RWPE2 (cell line): ENCODE results near the gene GATA5.

ENCODE experiments used
- ATAC-seq: fragments of 200-7000 bp; cut with Tn5 transposase; 3 replicates; pipeline ENCODE4 v1.9.1; 2021; ENCODE audit warnings: low read depth
- DNase-seq: peaks from one replicate; pipeline ENCODE4 v3.0.0-alpha.2; 2020; ENCODE audit warnings: low spot score
- H3K27ac ChIP-seq: fragments of 450-650 bp; 2 replicates; pipeline ENCODE4 v1.5.1; 2017; ENCODE audit warnings: mild to moderate bottlenecking; ENCODE audit not compliant: poor library complexity, severe bottlenecking
- H3K27me3 ChIP-seq: fragments of 250-450 bp; sonication (Bioruptor Pico); 2 replicates; pipeline ENCODE4 v1.5.1; 2021; ENCODE audit warnings: mild to moderate bottlenecking, moderate library complexity; ENCODE audit not compliant: insufficient read depth, poor library complexity, severe bottlenecking
- H3K36me3 ChIP-seq: fragments of 250-450 bp; sonication (Bioruptor Pico); 2 replicates; pipeline ENCODE4 v1.5.1; 2020; ENCODE audit warnings: low read depth, mild to moderate bottlenecking, moderate library complexity
- H3K4me1 ChIP-seq: fragments of 250-450 bp; sonication (Bioruptor Pico); 2 replicates; pipeline ENCODE4 v1.5.1; 2021; ENCODE audit warnings: mild to moderate bottlenecking, moderate library complexity; ENCODE audit not compliant: insufficient read depth, poor library complexity, severe bottlenecking
- H3K4me3 ChIP-seq: fragments of 250-450 bp; sonication (Bioruptor Pico); 2 replicates; pipeline ENCODE4 v1.5.1; 2021; ENCODE audit warnings: mild to moderate bottlenecking, moderate library complexity; ENCODE audit not compliant: severe bottlenecking
- H3K9me3 ChIP-seq: fragments of 250-450 bp; sonication (Bioruptor Pico); 2 replicates; pipeline ENCODE4 v1.5.1; 2021; ENCODE audit warnings: mild to moderate bottlenecking, moderate library complexity; ENCODE audit not compliant: severe bottlenecking
- CTCF ChIP-seq: fragments of 450-650 bp; IDR thresholded peaks from one replicate; pipeline ENCODE4 v1.5.1; 2017; ENCODE audit warnings: mild to moderate bottlenecking, moderate library complexity; ENCODE audit not compliant: poor library complexity, severe bottlenecking

The GATA5 gene

GRCh38 chr20:62479156-62479555 lies 3.4 kb upstream of the GATA5 start:
- no peaks in the 10 kb centered on the region for H3K4me1 ChIP-seq
- TF ChIP-seq CTCF, result no peak
- ATAC-seq, result no peak
- peak; percentile 84 for DNase-seq
- no peaks in the 10 kb centered on the region for H3K36me3 ChIP-seq
- no peak overlapping the region for H3K4me3 ChIP-seq
- H3K27me3 ChIP-seq, result peaks cover 81% of the 10 kb centered on the region
- no peak overlapping the region for H3K27ac ChIP-seq
- no peaks in the 10 kb centered on the region for H3K9me3 ChIP-seq

DNA sequence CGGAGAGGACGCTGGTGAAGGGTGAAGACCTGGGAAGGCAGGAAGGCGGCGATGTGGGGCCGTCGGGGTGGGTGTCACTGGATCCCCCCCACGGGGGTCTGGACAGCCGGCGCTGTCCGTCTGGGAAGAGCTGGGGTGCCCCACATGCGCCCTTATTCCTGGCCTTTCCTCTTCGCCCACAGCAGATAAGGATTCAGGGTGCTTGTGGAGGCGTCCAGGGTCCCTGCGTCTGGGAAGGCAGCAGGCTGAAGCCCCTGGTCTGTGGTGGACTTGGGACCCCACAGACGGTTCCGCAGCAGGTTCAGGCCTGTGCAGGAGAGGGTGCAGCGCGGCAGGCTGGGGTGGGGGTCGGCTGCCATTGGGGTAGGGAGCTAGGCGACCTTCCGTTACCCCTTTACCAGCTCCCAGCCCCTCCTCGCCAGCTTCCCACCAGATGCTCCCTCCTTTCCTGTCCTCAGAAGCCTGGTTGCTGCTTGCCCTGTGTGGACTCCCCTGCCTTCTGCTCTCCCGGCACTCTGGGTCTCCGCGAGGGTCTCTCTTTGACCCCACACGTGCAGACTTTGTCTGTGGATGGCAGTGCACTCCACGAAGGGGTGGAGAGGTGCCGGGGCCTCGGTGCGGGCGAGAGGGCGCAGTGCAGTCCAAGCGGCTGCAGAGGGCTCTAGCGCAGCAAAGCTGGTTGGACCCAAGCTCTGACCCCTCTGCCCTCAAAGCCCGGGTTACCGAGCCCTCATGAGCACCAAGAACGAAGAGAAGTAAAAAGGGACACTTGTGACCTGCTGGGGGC lies 2.1 kb upstream of the GATA5 start:
- Histone ChIP-seq H3K36me3 (no peaks in the 10 kb centered on the region), H3K27me3 (peaks cover 89% of the 10 kb centered on the region), H3K4me1 (no peaks in the 10 kb centered on the region), H3K27ac (no peak overlapping the region), H3K9me3 (no peaks in the 10 kb centered on the region), H3K4me3 (no peak overlapping the region)
- TF ChIP-seq CTCF, result peak; percentile 79
- ATAC-seq (peak; percentile 15; the same call in 1 of the 3 replicates), DNase-seq (peak; percentile 83)

- no peak overlapping the region for H3K4me3 ChIP-seq
- H3K9me3 ChIP-seq, result no peaks in the 10 kb centered on the region
- no peak overlapping the region for H3K27ac ChIP-seq
- no peaks in the 10 kb centered on the region for H3K36me3 ChIP-seq
- ATAC-seq (peak; percentile 20; the same call in 1 of the 3 replicates), DNase-seq (peak; percentile 86)
- peaks cover 84% of the 10 kb centered on the region for H3K27me3 ChIP-seq
- no peaks in the 10 kb centered on the region for H3K4me1 ChIP-seq
- no peak for TF ChIP-seq CTCF
Observed at GRCh38 chr20:62476056-62476838, 452 bp upstream of the GATA5 start.

GRCh38 chr20:62475027-62475771 lies 596 bp downstream of the GATA5 start:
- Histone ChIP-seq H3K4me1 (no peaks in the 10 kb centered on the region), H3K36me3 (no peaks in the 10 kb centered on the region), H3K27ac (no peak overlapping the region), H3K27me3 (peaks cover 86% of the 10 kb centered on the region), H3K4me3 (no peak overlapping the region), H3K9me3 (no peaks in the 10 kb centered on the region)
- no peak for TF ChIP-seq CTCF
- DNase-seq, result peak; percentile 83
- ATAC-seq, result peak; percentile 3
